OCI-LY3 (cell line): ENCODE data around the gene ZNF80.

Experiments used
- CTCF ChIP-seq: fragments of 200-600, 300-600 bp; sonication (generic); IDR thresholded peaks from 2 replicates; pipeline ENCODE4 v1.5.1; 2014; ENCODE audit warnings: antibody characterized with exemption, low read length, low read depth
- EZH2phosphoT487 ChIP-seq: fragments of 200-600 bp; shearing (Covaris generic); IDR thresholded peaks from 2 replicates; pipeline ENCODE4 v1.6.1; 2018; ENCODE audit warnings: antibody characterized with exemption, mixed run types, low read depth

DNA sequence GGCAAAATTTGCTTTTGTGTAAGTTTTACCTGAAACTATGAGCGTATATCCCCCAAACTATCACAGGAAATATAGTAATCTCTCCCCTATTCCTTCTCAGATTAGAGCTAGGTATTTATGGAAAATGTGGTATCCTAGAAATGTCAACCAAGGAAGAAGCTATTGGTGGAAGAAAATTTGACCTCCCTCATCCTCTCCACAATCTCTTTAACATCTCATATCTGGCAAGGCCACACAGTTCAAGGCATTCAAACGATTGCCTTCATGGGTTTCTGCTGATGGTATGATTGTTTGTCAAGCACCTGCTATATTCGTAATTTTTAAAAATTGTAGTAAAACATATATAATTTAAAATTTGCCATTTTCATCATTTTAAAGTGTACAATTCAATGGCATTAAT lies 31.0 kb downstream of the ZNF80 start:
- no peak for TF ChIP-seq CTCF
- TF ChIP-seq EZH2phosphoT487 = no peak
